22Rv1 (cell line): Measurements from ENCODE around the gene SPRYD3.

Source experiments
- H3K27ac ChIP-seq: fragments of 450-650 bp; 2 replicates; pipeline ENCODE4 v1.5.1; 2017
- CTCF ChIP-seq: fragments of 450-650 bp; IDR thresholded peaks from 2 replicates; pipeline ENCODE4 v1.5.1; 2017; ENCODE audit warnings: mild to moderate bottlenecking
- ZFX ChIP-seq: fragments of 450-650 bp; IDR thresholded peaks from 2 replicates; pipeline ENCODE4 v1.6.1; 2017; ENCODE audit warnings: antibody characterized with exemption, borderline replicate concordance

SPRYD3 gene

GRCh38 chr12:53067074-53067992 lies 11.9 kb downstream of the SPRYD3 start:
- H3K27ac ChIP-seq = no peak overlapping the region
- no peak for TF ChIP-seq ZFX
- no peak for TF ChIP-seq CTCF

GRCh38 chr12:53065975-53066931 lies 12.9 kb downstream of the SPRYD3 start:
- TF ChIP-seq ZFX (no peak), CTCF (peak; percentile 97)
- no peak overlapping the region for H3K27ac ChIP-seq

- TF ChIP-seq CTCF = no peak
- no peak for TF ChIP-seq ZFX
- no peak overlapping the region for H3K27ac ChIP-seq
Observed at GRCh38 chr12:53065470-53065869, 13.7 kb downstream of the SPRYD3 start.

- no peak overlapping the region for H3K27ac ChIP-seq
- TF ChIP-seq ZFX (no peak), CTCF (no peak)
Observed at GRCh38 chr12:53064613-53065436, 14.4 kb downstream of the SPRYD3 start.

- H3K27ac ChIP-seq = no peak overlapping the region
- no peak for TF ChIP-seq CTCF
- TF ChIP-seq ZFX = no peak
Observed at GRCh38 chr12:53063708-53064612, 15.2 kb downstream of the SPRYD3 start.
